NCI-H460 (cell line): ENCODE data around the gene HEATR5A. TPM values are rescaled to one million over a fixed set of nuclear protein-coding genes. Genes with fewer than 3 reads are reported as not detected.
"Not testable (repeated sequence)": the region's sequence is repeated elsewhere in the genome, so short reads cannot be mapped to it uniquely, and the experiment has no call there.

ENCODE experiments used
- DNase-seq: peaks from one replicate; pipeline ENCODE4 v3.0.0-alpha.2; 2016; ENCODE audit warnings: low read depth; ENCODE audit errors: extremely low read depth
- total RNA-seq: library from RNA; depleted of rRNA; stranded (reverse); fragments of >200 nt; shearing (Covaris generic); gene quantifications from 2 replicates; pipeline ENCODE4 v1.2.3, GENCODE V29; 2014

The HEATR5A gene
- total RNA-seq, 1 experiment from 2014 or later = 40.0 TPM

DNA sequence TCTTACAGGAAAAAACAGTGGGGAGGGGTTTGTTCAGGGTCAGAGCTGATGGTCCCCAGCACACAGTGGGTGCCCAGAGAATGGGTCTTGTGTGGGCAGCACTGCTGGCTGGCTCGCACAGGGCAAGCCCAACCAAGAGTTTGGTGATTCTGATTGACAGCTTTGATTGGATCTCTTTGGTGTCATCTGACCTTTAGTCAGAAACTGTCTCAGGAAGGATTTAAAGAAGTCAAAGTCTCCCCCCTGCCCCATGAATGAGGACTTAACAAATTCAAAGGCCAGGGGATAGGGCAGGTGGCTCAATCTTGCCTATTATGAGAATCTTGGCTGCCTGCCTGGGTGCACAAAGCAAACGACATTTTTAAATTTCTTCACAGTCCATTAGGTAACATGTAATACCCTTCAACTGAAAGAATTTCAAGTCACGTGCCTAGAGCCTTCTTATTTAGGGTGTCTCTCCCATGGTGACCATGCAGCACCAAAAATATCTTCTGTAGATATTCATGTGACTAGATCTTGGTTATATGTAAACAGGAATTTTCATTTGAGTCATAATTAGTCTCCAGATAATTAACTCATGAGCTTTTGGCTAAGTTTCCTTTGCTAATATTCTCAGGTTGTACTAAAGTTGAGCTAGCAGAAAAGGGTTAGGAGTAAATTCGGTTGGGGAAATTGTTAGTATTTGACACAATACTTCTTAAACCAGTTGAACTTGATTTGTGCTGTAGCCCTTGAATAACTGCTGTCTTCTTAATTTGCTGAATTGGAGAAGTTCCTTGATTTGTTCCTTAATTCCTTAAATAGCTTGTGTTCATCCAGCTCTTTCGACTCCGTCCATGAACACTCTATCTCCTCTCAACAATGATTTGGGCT lies 158.3 kb downstream of the HEATR5A start:
- DNase-seq = no peak

DNA sequence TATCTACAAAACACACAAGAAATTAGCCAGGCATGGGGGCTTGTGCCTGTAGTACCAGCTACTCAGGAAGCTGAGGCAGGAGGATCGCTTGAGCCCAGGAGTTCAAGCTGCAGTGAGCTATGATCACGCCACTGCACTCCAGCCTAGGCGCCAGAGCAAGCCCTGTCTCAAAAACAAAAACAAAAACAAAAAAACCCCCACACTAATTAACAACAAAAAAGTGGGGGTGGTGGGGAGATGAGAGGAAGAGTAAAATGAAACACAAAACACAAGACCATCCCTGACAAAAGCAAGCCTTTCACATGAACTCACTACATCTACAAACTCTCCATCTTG lies 158.9 kb downstream of the HEATR5A start:
- DNase-seq = no peak

DNA sequence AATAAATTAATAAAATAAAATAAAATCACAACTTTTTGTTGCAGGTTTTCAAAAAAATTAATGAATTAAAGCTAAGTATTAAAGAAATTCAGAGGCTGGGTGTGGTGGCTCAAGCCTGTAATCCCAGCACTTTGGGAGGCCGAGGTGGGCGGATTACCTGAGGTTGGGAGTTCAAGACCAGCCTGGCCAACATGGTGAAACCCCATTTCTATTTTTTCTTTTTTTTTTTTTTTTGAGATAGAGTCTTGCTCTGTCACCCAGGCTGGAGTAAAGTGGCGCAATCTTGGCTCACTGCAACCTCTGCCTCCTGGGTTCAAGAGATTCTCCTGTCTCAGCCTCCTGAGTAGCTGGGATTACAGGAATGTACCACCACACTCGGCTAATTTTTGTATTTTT lies 161.3 kb downstream of the HEATR5A start:
- not testable (repeated sequence) for DNase-seq

DNA sequence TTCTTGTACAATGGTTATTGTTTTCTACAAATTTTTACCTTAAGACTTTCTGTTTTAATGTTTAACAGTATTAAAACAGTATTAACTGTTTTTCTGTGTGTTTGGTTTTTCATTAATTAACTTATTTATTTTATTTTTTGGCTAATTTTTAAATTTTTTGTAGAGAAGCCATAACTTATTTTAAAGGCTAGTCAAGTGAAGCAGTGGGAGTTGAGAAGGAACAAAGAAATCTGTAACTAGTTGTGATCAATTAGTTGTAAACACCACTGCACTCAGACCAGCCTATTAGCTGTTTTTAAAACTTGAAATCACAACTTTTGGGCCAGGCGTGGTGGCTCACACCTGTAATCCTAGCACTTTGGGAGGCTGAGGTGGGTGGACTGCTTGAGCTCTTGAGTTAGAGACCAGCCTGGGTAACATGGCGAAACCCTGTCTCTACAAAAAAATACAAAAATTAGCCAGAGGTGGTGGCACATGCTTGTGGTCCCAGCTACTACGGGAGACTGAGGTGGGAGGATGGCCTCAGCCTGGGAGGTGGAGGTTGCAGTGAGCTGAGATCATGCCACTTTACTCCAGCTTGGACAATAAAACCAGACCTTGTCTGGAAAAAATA lies 161.8 kb downstream of the HEATR5A start:
- DNase-seq = no peak

DNA sequence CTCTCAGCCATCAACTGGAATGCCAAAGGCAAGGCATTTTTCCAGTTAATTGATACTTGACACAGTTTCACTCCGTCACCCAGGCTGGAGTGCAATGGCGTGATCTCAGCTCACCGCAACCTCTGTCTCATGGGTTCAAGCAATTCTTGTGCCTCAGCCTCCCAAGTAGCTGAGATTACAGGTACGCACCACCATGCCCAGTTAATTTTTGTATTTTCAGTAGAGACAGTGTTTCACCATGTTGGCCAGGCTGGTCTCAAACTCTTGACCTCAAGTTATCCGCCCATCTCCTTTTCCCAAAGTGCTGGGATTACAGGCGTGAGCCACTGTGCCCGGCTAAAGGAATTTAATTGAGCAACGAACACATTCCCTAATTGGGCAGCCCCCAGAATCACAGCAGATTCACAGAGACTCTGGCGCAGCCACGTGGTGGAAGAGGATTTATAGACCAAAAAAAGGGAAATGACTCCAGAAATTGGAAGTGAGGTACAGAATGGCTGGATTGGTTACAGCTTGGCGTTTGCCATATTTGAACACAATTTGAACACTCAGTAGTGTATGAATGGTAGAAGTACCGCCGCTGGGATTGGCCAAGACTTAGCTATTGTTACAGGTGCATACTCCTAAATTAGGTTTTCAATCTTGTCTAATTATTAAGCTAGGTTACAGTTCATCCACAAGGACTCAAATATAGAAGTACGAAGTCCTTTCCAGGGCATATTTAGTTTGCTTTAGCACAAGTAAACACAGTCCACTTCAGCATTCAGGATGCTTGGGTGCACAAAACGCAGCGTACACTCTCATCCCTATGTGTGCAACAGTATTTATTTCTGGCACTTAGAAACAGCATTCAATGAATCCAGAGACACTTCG lies 162.6 kb downstream of the HEATR5A start:
- not testable (repeated sequence) for DNase-seq

DNA sequence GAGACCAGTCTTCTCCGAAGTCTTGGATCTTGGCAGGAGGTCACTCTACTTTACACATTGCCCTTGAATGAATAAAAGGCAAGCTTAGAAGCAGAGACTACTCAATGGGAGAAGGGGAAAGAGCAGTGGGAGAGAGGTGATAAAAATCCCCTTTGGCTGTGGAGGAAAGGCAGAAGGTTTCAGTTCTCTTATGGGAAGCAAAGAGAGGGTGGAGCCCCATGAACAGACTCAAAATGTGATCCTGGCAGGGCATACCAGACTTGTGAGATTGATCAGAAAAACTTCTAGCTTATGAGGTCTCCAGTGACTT lies 163.2 kb downstream of the HEATR5A start:
- no peak for DNase-seq

DNA sequence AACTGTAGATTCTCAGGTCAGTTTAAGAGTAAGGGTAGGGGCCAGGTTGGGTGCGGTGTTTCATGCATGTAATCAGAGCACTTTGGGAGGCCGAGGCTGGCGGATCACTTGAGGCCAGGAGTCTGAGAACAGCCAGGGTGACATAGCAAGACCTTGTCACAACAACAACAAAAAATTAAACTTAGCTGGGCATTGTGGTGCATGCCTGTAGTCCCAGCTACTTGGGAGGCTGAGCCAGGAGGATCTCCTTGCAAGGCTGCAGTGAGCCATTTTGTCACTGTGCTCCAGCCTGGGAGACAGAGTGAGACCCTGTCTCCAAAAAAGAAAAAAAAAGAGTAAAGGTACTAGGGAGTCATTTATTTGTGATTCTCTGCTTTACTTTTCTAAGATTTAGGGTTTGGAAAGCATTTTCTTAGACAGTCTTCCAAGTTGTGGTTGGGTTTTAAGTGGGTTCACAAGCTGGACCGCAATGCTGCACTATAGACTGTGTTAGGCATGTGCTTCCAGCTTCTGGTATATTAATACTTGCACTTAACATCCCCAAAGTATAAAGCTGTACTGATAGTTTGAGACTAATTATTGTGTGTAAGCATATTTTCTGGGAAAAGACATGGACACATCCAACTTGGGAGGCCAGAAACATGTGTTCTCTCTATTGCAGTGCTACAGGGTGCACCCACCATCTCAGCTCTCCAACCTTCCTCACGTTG lies 163.7 kb downstream of the HEATR5A start:
- DNase-seq = no peak

DNA sequence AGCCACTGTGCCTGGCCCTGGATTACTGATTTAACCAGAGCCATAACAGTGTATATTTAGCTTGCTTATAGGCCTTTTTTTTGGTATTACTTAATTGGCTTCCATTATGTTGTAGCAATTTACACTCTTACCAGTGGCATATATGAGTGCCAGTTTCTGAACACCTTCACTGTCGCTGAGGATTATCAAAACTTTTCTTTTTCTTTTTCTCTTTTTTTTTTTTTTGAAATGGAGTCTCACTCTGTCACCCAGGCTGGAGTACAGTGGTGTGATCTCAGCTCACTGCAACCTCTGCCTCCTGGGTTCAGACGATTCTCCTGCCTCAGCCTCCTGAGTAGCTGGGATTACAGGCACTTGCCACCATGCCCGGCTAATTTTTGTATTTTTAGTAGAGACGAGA lies 164.4 kb downstream of the HEATR5A start:
- not testable (repeated sequence) for DNase-seq

DNA sequence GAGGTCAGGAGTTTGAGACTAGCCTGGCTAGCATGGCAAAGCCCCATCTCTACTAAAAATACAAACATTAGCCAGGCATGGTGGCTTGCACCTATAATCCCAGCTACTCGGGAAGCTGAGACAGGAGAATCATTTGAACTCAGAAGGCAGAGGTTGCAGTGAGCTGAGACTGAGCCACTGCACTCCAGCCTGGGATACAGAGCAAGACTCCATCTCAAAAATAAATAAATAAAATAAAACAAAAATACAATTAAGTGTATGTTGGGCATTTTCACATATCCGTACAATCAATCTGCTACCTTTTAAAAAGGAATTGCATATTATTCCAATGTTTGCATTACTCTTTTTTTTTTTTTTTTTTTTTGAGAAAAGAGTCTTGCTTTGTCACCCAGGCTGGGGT lies 165.1 kb downstream of the HEATR5A start:
- DNase-seq = no peak

DNA sequence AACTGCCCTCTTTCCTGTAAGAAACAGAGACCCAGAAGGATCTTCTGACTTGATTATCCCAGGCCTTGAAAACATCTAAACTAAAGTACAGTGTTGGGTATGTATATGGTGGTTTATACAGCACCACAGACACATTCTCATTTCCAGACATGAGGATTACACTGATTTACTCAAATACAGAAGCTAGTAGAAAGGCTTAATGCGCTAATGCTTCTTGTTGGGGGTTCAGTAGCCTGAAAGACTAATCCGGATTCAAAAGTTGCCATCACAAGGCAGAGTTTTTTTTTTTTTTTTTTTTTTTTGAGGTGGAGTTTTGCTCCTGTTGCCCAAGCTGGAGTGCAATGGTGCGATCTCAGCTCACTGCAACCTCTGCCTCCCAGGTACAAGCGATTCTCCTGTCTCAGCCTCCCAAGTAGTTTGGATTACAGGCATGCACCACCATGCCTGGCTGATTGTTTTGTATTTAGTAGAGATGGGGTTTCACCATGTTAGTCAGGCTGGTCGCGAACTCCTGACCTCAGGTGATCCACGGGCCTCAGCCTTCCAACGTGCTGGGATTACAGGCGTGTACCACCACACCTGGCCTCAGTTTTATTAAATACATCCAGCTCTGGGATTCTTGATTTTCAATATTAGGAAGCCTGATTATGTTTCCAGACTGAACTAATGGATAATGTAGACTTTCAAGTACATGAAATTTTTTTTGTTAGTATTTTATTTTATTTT lies 166.4 kb downstream of the HEATR5A start:
- DNase-seq = no peak

DNA sequence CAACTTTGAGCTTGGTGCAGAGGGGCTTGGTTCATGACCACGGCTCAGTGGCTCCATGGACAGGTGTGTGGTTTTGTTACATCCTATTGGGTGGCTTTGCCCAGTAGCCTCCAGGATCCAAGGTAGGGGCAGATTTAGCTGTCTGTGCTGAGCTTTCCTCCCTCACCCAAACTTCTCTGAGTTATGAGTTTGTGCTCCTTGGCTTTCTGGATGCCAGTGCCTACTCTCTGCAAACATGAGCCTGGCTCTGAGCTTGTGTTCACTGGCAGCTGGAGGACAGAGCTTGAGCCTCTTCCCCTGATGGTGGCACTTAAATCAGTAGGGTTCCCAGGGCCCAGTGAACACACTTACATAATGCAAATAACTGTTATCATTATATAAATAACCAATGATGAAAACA lies 167.5 kb downstream of the HEATR5A start:
- no peak for DNase-seq

DNA sequence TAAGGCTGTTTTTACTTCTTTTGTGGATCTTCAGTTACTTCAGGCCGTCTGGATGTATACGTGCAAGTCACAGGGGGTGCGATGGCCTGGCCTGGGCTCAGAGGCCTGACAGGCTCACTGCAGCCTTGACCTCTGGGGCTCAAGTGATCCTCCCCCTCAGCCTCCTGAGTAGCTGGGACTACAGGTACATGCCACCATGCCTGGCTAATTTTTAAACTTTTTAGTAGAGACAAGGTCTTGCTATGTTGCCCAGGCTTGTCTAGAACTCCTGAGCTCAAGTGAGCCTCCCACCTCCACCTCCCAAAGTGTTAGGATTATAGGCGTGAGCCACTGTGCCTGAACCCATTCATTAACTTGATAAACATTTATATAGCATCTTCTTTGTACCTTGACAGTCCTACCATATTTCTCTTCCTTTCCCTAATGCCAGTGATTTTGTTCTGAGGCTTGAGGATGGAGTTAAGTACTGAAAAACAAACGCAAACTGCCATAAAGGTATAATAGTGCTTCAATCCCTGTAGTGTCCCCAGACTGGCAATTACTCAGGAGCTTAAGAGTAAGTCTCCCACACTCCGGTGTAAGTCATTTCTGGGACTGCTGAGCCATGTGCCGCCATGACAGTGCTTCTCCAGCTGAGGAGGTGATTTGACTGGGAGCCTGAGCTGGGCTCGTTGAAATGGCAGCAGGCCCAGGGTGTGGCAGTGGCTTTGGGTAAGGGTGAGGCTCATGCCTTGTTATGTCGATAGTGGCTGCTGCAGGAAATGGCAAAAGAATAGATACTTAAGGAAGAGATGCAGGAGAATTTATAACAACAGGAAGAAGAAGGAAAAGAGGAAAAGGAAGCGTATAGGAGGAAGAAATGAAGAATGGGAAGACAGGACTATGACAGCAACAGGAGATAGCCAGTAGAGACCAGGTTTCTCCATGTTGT lies 169.1 kb downstream of the HEATR5A start:
- DNase-seq = no peak

DNA sequence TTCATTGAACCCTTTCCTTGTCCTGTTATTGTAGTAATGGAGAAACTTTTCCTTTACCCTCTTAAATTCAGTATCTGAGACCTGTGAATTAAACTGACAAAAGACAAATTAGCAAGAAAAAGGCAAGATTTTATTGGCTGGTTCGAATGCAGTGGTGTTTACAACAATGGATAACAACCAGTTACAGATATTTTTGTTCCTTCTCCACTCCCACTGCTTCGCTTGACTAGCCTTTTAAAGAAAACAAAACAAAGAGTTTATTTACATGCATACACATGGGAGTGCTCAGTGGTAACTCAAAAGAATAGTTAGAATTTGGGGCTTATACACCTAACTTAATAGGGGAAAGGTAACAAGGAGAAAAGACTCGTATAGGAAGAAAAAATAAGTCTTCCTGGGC lies 175.7 kb downstream of the HEATR5A start:
- DNase-seq = no peak

DNA sequence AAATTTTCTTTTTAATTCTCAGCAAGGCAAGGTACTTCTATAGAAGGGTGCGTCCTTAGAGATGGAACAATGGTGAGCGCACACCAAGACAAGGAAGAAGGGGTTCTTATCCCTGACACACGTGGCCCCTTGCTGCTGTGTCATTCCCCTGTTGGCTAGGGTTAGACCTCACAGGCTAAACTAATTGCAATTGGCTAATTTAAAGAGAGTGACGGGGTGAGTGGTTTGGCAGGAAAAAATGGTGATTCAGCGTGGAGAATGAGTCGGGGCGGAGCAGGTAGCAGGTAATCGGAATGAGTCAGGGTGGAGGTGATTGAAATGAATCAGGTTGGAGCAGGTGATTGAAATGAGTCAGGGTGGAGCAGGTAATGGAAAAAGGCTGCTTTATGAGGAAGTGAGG lies 176.5 kb downstream of the HEATR5A start:
- DNase-seq = no peak

DNA sequence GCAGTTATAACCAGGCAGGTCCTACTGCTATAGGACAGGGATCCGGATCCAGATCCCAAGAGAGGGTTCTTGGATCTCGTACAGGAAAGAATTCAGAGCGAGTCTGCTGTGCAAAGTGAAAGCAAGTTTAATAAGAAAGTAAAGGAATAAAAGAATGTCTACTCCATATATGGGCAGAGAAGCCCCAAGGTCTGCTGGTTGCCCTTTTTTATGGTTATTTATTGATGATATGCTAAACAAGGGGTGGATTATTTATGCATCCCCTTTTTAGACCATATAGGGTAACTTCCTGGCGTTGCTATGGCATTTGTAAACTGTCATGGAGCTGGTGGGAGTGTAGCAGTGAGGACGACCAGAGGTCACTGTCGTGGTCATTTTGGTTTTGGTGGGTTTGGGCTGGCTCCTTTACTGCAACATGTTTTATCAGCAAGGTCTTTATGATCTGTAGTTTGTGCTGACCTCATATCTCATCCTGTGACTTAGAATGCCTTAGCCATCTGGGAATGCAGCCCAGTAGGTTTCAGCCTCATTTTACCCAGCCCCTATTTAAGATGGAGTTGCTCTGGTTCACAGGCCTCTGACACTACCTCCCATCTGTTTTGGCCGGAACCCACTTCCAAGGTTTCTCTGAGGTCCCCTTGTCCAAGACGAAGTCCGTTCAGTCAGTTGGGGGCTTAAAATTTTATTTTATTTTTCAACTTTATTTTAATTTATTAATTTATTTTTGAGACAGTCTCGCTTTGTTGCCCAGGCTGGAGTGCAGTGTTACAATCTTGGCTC lies 178.0 kb downstream of the HEATR5A start:
- DNase-seq = not testable (repeated sequence)
